Activated naive CD8-positive, alpha-beta T cell treated with anti-CD3 and anti-CD28 coated beads, Interleukin-2, amount 50 U/mL, for 24 hours (primary cell): Measurements from ENCODE around the gene CD82.

Source experiments
- ATAC-seq: fragments of 150-1000 bp; cut with Tn5 transposase; one replicate; pipeline ENCODE4 v1.10.0; 2021
- DNase-seq: peaks from one replicate; pipeline ENCODE4 v3.0.0; 2021
- H3K27ac Mint-ChIP-seq: one replicate; pipeline ENCODE4 v1.8.0; 2021; ENCODE audit warnings: mild to moderate bottlenecking, mixed read lengths
- H3K27me3 Mint-ChIP-seq: one replicate; pipeline ENCODE4 v1.8.0; 2021; ENCODE audit warnings: mixed read lengths
- H3K36me3 Mint-ChIP-seq: one replicate; pipeline ENCODE4 v1.8.0; 2021; ENCODE audit warnings: low read depth, mixed read lengths
- H3K4me1 Mint-ChIP-seq: one replicate; pipeline ENCODE4 v1.8.0; 2021; ENCODE audit warnings: mixed read lengths
- H3K4me3 Mint-ChIP-seq: one replicate; pipeline ENCODE4 v1.8.0; 2021; ENCODE audit warnings: mild to moderate bottlenecking, moderate library complexity, mixed read lengths
- H3K9me3 Mint-ChIP-seq: one replicate; pipeline ENCODE4 v1.8.0; 2021; ENCODE audit warnings: mixed read lengths

CD82 gene

GRCh38 chr11:44562845-44563460 is 2.5 kb upstream of the CD82 start:
- Mint-ChIP-seq H3K36me3 (peaks cover 24% of the 10 kb centered on the region), H3K4me3 (no peak overlapping the region), H3K27me3 (no peaks in the 10 kb centered on the region), H3K4me1 (peaks cover 54% of the 10 kb centered on the region), H3K9me3 (peaks cover 4% of the 10 kb centered on the region), H3K27ac (no peak overlapping the region)
- no peak for DNase-seq
- ATAC-seq: no peak

GRCh38 chr11:44563711-44564110 is 1.8 kb upstream of the CD82 start:
- peaks cover 59% of the 10 kb centered on the region for H3K4me1 Mint-ChIP-seq
- no peaks in the 10 kb centered on the region for H3K27me3 Mint-ChIP-seq

GRCh38 chr11:44564166-44564565 is 1.3 kb upstream of the CD82 start:
- Mint-ChIP-seq H3K36me3 (peaks cover 28% of the 10 kb centered on the region), H3K4me3 (peak overlapping the region; percentile 96), H3K9me3 (peaks cover 4% of the 10 kb centered on the region), H3K27me3 (no peaks in the 10 kb centered on the region), H3K4me1 (peaks cover 61% of the 10 kb centered on the region), H3K27ac (no peak overlapping the region)
- DNase-seq: no peak
- no peak for ATAC-seq

More at GRCh38 chr11:44563711-44564110, 1.8 kb upstream of the CD82 start:
- DNase-seq: no peak
- H3K4me3 Mint-ChIP-seq: no peak overlapping the region
- ATAC-seq: no peak
- no peak overlapping the region for H3K27ac Mint-ChIP-seq
- peaks cover 28% of the 10 kb centered on the region for H3K36me3 Mint-ChIP-seq
- peaks cover 4% of the 10 kb centered on the region for H3K9me3 Mint-ChIP-seq

GRCh38 chr11:44564670-44565210 is 723 bp upstream of the CD82 start:
- H3K27me3 Mint-ChIP-seq: no peaks in the 10 kb centered on the region
- ATAC-seq (no peak), DNase-seq (no peak)
- peak overlapping the region; percentile 96 for H3K4me3 Mint-ChIP-seq
- peaks cover 61% of the 10 kb centered on the region for H3K4me1 Mint-ChIP-seq
- peaks cover 34% of the 10 kb centered on the region for H3K36me3 Mint-ChIP-seq
- peaks cover 4% of the 10 kb centered on the region for H3K9me3 Mint-ChIP-seq
- peak overlapping the region; percentile 35 for H3K27ac Mint-ChIP-seq

GRCh38 chr11:44565953-44566949 is 788 bp downstream of the CD82 start:
- Mint-ChIP-seq H3K4me3 (peak overlapping the region; percentile 96), H3K27ac (peak overlapping the region; percentile 100), H3K4me1 (peaks cover 62% of the 10 kb centered on the region), H3K36me3 (peaks cover 49% of the 10 kb centered on the region), H3K27me3 (no peaks in the 10 kb centered on the region), H3K9me3 (peaks cover 4% of the 10 kb centered on the region)
- ATAC-seq (no peak), DNase-seq (no peak)

- peak overlapping the region; percentile 96 for H3K4me3 Mint-ChIP-seq
- no peaks in the 10 kb centered on the region for H3K27me3 Mint-ChIP-seq
- DNase-seq: peak; percentile 65
- peak overlapping the region; percentile 100 for H3K27ac Mint-ChIP-seq
- peaks cover 4% of the 10 kb centered on the region for H3K9me3 Mint-ChIP-seq
- peaks cover 57% of the 10 kb centered on the region for H3K36me3 Mint-ChIP-seq
- peaks cover 67% of the 10 kb centered on the region for H3K4me1 Mint-ChIP-seq
- no peak for ATAC-seq
Observed at GRCh38 chr11:44566952-44567875, 1.8 kb downstream of the CD82 start.

- ATAC-seq: no peak
- Mint-ChIP-seq H3K4me1 (peaks cover 69% of the 10 kb centered on the region), H3K4me3 (peak overlapping the region; percentile 96), H3K9me3 (peaks cover 4% of the 10 kb centered on the region), H3K27me3 (no peaks in the 10 kb centered on the region), H3K27ac (peak overlapping the region; percentile 100), H3K36me3 (peaks cover 63% of the 10 kb centered on the region)
- no peak for DNase-seq
Observed at GRCh38 chr11:44567876-44568256, 2.4 kb downstream of the CD82 start.

- Mint-ChIP-seq H3K4me3 (peak overlapping the region; percentile 96), H3K4me1 (peaks cover 72% of the 10 kb centered on the region), H3K27me3 (no peaks in the 10 kb centered on the region), H3K36me3 (peaks cover 68% of the 10 kb centered on the region), H3K9me3 (peaks cover 4% of the 10 kb centered on the region), H3K27ac (peak overlapping the region; percentile 100)
- ATAC-seq (no peak), DNase-seq (no peak)
Observed at GRCh38 chr11:44568331-44568657, 2.8 kb downstream of the CD82 start.

- DNase-seq: peak; percentile 90
- Mint-ChIP-seq H3K36me3 (peaks cover 73% of the 10 kb centered on the region), H3K27ac (peak overlapping the region; percentile 100), H3K4me1 (peaks cover 75% of the 10 kb centered on the region), H3K9me3 (peaks cover 4% of the 10 kb centered on the region), H3K4me3 (peak overlapping the region; percentile 96), H3K27me3 (no peaks in the 10 kb centered on the region)
- ATAC-seq: peak; percentile 66
Observed at GRCh38 chr11:44568658-44569473, 3.4 kb downstream of the CD82 start.

GRCh38 chr11:44570411-44571155 is 5.1 kb downstream of the CD82 start:
- peak overlapping the region; percentile 96 for H3K4me3 Mint-ChIP-seq
- DNase-seq (no peak), ATAC-seq (no peak)

GRCh38 chr11:44571871-44572270 is 6.4 kb downstream of the CD82 start:
- Mint-ChIP-seq H3K9me3 (peaks cover 4% of the 10 kb centered on the region), H3K4me3 (peak overlapping the region; percentile 96), H3K27ac (peak overlapping the region; percentile 100), H3K4me1 (peaks cover 94% of the 10 kb centered on the region), H3K27me3 (no peaks in the 10 kb centered on the region), H3K36me3 (peaks cover 82% of the 10 kb centered on the region)
- ATAC-seq (no peak), DNase-seq (no peak)

More at GRCh38 chr11:44570411-44571155, 5.1 kb downstream of the CD82 start:
- H3K27me3 Mint-ChIP-seq: no peaks in the 10 kb centered on the region
- peaks cover 4% of the 10 kb centered on the region for H3K9me3 Mint-ChIP-seq
- H3K4me1 Mint-ChIP-seq: peaks cover 81% of the 10 kb centered on the region
- H3K36me3 Mint-ChIP-seq: peaks cover 82% of the 10 kb centered on the region
- peak overlapping the region; percentile 100 for H3K27ac Mint-ChIP-seq

GRCh38 chr11:44572436-44572835 is 7.0 kb downstream of the CD82 start:
- H3K27ac Mint-ChIP-seq: peak overlapping the region; percentile 100
- peak overlapping the region; percentile 96 for H3K4me3 Mint-ChIP-seq
- peaks cover 96% of the 10 kb centered on the region for H3K4me1 Mint-ChIP-seq
- H3K27me3 Mint-ChIP-seq: no peaks in the 10 kb centered on the region
- ATAC-seq: no peak
- no peak for DNase-seq
- peaks cover 82% of the 10 kb centered on the region for H3K36me3 Mint-ChIP-seq
- peaks cover 4% of the 10 kb centered on the region for H3K9me3 Mint-ChIP-seq

GRCh38 chr11:44572884-44573283 is 7.4 kb downstream of the CD82 start:
- peaks cover 96% of the 10 kb centered on the region for H3K4me1 Mint-ChIP-seq
- no peaks in the 10 kb centered on the region for H3K27me3 Mint-ChIP-seq
- H3K36me3 Mint-ChIP-seq: peaks cover 82% of the 10 kb centered on the region
- ATAC-seq: peak; percentile 8
- peak; percentile 62 for DNase-seq
- peak overlapping the region; percentile 96 for H3K4me3 Mint-ChIP-seq
- peaks cover under 1% of the 10 kb centered on the region for H3K9me3 Mint-ChIP-seq
- peak overlapping the region; percentile 100 for H3K27ac Mint-ChIP-seq
